ENCODE measurements around the gene LRP1.

DNA sequence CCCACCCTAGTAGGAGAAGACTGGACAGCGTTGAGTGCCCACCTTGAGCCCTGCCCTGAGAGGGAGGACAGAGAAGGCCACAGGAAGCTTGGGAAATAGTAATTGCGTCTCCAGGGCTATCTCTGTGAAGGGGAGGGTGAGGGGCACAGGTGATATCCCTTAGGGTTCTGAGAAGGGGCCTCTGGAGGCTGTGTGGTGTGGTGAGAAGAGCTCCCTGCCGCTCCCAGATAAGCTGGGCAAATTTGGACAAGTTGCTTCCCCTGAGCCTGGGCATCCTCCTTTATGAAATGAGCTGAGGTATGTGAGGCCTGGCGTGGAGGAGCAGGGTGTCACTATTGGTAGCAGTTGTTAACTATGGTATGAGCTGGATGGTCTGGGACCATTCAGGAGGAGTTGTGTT lies 42.6 kb downstream of the LRP1 start:
- TF ChIP-seq, protein P1, sequence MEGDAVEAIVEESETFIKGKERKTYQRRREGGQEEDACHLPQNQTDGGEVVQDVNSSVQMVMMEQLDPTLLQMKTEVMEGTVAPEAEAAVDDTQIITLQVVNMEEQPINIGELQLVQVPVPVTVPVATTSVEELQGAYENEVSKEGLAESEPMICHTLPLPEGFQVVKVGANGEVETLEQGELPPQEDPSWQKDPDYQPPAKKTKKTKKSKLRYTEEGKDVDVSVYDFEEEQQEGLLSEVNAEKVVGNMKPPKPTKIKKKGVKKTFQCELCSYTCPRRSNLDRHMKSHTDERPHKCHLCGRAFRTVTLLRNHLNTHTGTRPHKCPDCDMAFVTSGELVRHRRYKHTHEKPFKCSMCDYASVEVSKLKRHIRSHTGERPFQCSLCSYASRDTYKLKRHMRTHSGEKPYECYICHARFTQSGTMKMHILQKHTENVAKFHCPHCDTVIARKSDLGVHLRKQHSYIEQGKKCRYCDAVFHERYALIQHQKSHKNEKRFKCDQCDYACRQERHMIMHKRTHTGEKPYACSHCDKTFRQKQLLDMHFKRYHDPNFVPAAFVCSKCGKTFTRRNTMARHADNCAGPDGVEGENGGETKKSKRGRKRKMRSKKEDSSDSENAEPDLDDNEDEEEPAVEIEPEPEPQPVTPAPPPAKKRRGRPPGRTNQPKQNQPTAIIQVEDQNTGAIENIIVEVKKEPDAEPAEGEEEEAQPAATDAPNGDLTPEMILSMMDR (IDR thresholded peaks at IDR 0.05) = no peak
- TF ChIP-seq SIN3A (IDR thresholded peaks at IDR 0.05; ENCODE audit: borderline replicate concordance, insufficient read depth, low read depth, low read length) = no peak
- no peak for TF ChIP-seq POLR2AphosphoS5 (IDR thresholded peaks at IDR 0.05; ENCODE audit: low read depth, low read length)
- TF ChIP-seq, protein P2, sequence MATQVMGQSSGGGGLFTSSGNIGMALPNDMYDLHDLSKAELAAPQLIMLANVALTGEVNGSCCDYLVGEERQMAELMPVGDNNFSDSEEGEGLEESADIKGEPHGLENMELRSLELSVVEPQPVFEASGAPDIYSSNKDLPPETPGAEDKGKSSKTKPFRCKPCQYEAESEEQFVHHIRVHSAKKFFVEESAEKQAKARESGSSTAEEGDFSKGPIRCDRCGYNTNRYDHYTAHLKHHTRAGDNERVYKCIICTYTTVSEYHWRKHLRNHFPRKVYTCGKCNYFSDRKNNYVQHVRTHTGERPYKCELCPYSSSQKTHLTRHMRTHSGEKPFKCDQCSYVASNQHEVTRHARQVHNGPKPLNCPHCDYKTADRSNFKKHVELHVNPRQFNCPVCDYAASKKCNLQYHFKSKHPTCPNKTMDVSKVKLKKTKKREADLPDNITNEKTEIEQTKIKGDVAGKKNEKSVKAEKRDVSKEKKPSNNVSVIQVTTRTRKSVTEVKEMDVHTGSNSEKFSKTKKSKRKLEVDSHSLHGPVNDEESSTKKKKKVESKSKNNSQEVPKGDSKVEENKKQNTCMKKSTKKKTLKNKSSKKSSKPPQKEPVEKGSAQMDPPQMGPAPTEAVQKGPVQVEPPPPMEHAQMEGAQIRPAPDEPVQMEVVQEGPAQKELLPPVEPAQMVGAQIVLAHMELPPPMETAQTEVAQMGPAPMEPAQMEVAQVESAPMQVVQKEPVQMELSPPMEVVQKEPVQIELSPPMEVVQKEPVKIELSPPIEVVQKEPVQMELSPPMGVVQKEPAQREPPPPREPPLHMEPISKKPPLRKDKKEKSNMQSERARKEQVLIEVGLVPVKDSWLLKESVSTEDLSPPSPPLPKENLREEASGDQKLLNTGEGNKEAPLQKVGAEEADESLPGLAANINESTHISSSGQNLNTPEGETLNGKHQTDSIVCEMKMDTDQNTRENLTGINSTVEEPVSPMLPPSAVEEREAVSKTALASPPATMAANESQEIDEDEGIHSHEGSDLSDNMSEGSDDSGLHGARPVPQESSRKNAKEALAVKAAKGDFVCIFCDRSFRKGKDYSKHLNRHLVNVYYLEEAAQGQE (IDR thresholded peaks at IDR 0.05; ENCODE audit: insufficient read depth in 1 of 2, low read depth in 2 of 2, low read length in 1 of 2) = no peak
- no peak for TF ChIP-seq TCF7L2 (IDR thresholded peaks at IDR 0.05; ENCODE audit: low read depth, low read length)
